HG03565 (cell line): Measurements from ENCODE around the gene GLIS1.

Source experiments
- ATAC-seq: cut with Tn5 transposase; IDR thresholded peaks from one replicate; pipeline ENCODE4 v1.9.1; 2021; ENCODE audit warnings: mild to moderate bottlenecking, moderate library complexity; ENCODE audit not compliant: unreplicated experiment

Gene GLIS1

DNA sequence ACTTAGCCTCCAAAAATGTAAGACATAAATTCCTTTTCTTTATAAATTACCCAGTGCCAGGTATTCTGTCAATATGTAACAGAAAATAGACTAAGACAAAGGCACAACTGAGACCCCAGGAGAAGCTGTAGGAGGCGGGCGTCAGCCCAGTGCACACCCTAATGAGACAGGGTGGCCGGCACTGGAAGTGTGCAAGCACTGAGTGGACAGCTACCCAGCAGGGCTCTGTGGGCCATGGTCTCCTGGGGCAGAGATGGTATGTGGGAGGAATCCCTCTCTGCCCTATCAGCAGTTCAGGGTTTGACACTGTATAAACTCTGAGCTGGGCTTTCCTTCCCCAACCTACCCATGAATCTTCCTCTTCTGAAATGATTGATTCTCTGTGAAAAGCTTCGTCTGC is 139.5 kb downstream of the GLIS1 start:
- no peak for ATAC-seq

DNA sequence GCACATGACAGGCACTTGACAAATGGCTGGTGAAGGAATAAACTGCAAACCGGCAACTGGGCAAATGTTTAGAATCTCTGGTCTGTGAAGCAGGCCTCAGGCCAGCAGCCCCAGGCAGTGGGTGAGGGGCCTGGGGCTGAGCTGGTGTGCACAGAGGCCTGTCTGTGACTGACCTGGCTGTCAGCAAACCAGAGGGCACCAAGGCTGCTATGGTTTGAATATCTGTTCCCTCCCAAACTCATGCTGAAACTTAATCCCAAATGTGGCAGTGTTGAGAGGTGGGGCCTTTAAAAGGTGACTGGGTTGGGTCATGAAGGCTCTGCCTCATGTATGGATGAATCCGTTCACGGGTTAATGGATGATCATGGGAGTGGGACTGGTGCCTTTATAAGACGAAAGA is 140.0 kb downstream of the GLIS1 start:
- no peak for ATAC-seq

DNA sequence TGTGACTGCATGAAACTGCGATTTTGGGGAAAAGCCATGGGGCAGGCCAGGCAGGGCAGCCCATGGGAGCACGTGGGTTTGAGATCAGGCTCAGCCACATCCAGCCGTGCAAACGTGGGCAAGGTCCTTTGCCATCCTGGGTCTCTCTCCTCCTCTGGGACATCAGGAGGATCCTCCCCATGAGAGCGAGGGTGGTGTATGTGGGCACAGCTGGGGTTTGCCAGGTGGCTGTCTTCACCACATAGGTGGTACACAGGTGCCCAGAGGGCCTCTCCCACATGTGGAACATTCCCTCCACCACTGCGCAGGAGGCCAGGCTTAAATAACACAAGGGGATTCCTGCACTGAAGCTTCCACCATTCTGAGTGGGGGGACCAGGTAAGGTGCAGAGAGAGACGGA is 143.1 kb downstream of the GLIS1 start:
- no peak for ATAC-seq

- no peak for ATAC-seq
These were observed 144.4 kb downstream of the GLIS1 start for GRCh38 chr1:53594391-53595180.

GRCh38 chr1:53593758-53594380 is 145.1 kb downstream of the GLIS1 start:
- ATAC-seq: no peak

DNA sequence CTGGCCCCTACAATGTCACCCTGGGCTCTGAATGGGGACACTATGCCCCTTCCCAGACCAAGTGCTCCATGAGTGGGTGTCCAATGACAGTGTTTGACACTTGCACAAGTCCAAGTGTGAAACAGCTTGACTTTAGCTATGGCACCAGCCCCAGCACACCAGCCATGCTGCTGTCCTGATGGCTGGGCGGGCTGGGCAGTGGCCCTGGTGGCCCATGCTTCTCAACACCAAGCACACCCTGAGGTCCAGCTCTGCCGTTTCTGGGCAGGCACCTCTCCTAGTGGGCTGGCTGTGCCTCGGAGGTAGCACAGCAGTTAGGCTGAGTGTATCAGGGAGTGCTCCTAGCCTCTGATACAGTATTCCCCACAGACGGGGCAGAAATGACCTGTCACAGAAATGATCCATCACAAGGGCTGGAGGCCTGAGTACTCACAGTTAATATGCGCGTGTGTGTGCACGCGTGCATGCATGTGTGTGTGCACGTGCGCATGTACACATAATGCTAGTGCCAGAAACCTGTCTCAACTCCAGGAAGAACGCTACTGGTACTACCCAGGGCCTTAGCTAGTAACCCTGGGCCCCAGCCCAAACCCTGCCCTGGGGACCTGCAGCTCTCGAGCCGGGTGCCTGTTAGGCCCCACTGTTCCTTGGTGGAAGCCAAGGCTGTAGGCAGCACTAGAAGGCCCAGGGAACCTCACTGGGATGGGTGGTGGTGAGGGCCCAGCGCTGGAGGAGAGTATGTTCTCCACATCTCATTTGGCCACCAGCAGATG is 145.8 kb downstream of the GLIS1 start:
- ATAC-seq: no peak

DNA sequence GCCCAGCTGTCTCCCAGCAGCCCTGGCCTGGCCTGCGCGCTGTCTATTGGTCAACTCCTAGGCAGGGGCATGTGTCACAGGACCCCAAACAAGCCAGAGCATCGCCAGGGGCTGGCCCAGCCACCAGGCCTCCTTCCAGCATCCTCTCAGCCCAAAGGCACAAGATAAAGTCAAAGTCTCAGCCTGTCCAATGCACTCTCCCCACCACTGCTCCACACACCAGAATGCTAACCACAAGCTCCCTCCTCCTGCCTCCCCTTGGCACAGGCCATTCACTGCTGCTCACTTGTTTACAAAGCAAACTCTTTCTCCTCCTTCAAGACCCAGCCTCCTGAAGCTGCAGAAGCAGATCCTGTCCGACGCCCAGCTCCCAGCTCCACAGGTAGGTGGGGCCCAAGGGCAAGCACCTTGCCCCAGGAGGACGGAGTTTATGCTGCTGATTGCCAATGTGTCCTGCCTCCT is 146.4 kb downstream of the GLIS1 start:
- ATAC-seq: no peak

GRCh38 chr1:53591924-53592323 is 147.0 kb downstream of the GLIS1 start:
- no peak for ATAC-seq

- ATAC-seq: no peak
These were observed 148.1 kb downstream of the GLIS1 start for GRCh38 chr1:53590531-53591515.

GRCh38 chr1:53590104-53590503 is 148.9 kb downstream of the GLIS1 start:
- no peak for ATAC-seq

GRCh38 chr1:53589043-53589887 is 149.7 kb downstream of the GLIS1 start:
- ATAC-seq: no peak

- ATAC-seq: no peak
These were observed 150.7 kb downstream of the GLIS1 start for GRCh38 chr1:53588053-53588779.

- no peak for ATAC-seq
These were observed 151.5 kb downstream of the GLIS1 start for GRCh38 chr1:53587252-53587988.

- no peak for ATAC-seq
These were observed 152.2 kb downstream of the GLIS1 start for GRCh38 chr1:53586765-53587164.

DNA sequence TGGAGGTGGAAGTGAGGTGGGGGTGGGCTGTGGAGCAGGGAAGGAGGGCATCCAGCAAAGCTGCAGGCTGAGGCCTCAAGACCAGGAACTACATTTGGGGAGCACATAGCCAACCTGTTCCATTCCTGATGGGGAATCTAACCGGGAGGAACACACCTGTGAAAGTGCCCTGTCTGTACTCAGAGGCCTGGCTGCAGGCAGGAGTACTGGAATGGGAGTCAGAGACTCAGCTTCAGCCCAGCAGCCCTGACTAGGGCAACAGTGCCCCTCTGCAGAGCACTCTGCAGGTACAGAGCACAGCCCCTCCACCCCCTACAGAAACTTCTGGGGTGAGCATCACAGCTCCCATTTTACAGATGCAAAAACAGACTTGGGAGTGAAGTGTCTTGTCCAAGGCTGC is 153.4 kb downstream of the GLIS1 start:
- ATAC-seq: no peak

DNA sequence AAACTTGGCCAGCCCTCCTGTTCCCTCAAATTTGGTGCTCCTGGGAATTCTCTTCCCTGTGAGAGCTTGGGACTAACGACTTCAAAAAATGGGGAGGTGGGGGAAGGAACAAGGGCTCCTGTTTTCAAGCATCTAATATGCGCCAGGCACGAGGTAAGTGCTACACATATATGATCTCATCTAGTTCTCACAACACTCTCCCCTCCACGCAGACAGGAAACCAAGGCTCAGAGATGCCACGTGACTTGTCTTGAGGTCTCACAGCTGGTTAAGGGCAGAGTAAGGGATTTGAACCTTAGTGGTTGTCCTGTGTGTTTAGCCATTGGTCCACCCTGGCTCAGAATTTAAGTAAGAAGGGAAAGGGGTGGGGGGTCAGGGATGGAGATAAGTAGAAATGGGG is 153.8 kb downstream of the GLIS1 start:
- no peak for ATAC-seq

- ATAC-seq: no peak
These were observed 154.2 kb downstream of the GLIS1 start for GRCh38 chr1:53584777-53585107.
